Measurements from ENCODE around the gene CFAP91.
"Not testable (repeated sequence)": the region's sequence is repeated elsewhere in the genome, so short reads cannot be mapped to it uniquely, and the experiment has no call there.

The CFAP91 gene

DNA sequence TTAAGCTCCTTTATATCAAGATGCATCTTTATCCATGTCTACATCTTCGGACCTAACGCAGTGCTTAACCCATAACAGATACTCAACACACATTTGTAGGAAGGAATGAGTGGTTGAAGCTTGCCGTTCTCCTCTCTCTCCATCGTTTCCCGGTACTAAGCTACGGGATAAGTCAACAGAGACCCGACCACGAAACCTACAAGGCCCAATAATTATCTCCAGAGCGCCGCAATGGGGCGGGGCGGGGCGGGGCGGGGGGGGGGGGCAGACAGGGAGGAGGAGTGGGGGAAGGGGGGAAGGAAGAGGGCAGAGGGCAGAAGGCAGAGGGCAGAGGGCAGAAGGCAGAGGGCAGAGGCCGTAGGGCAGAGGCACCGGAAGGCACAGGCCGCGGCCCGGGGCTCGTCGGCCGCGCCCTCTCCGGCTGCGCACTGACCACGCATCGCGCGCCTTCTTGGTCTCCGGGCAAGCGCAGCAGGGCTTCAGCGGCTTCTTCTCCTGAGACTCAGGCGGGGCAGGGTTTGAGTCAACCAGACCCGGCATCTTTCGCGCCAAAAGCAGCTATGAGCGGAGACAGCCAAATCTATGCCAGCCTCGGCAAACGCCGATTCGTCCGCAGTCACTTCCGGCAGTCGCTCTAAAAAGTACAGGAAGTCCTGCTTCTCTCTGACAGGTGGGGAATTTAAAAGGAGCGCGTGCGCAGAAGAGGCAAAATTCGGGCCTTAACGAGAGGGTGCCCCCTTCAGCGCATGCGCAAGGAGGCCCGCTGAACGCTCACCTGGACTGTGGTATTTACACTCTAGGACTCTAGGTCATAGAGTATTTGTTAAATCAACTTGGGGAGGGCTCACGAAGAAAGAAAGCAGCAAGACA, 25.8 kb upstream of the CFAP91 start, which contains the start of gene COX17:
Gene COX17 (minus strand): TSS at position 636 of the 870 bp plus-strand sequence. CDS start 96 bp downstream, at position 540.
- H3K4me3 ChIP-seq (ENCODE audit: low read depth, low read length), result peak within 1 kb of the TSS; percentile 82

DNA sequence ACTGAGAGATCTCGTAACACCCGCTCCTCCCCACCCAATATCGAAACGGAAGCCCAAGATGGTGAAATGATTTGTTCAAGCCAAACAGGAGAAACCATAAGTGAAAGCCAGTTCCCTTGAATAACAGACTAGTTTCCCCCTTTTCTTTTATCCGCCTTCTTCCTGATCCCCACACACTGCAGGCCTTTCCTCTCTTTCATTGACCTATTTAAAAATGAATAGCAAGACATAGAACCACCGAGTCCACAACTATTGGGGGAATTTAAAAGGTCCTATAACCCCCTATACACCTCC, 25.2 kb upstream of the CFAP91 start:
- peak overlapping the region; percentile 28 for H3K4me3 ChIP-seq (ENCODE audit: low read depth, low read length)

DNA sequence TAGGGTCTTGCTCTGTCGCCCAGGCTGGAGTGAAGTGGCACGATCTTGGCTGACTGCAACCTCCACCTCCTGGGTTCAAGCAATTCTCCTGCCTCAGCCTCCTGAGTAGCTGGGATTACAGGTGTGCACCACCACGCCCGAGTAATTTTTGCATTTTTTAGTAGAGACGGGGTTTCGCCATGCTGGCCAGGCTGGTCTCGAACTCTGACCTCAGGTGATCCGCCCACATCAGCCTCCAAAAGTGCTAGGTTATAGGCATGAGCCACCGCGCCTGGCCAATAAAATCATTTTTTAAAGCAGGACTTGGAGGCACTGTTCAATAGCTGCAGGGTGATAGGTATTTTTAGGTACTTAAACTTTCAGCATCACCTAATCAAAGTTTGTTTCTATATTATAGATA, 24.6 kb upstream of the CFAP91 start:
- not testable (repeated sequence) for H3K4me3 ChIP-seq (ENCODE audit: low read depth, low read length)

- H3K4me3 ChIP-seq (ENCODE audit: low read depth, low read length), result no peak overlapping the region
These were observed 22.9 kb upstream of the CFAP91 start for GRCh38 chr3:119679874-119680273.

GRCh38 chr3:119681279-119681678, 21.5 kb upstream of the CFAP91 start:
- no peak overlapping the region for H3K4me3 ChIP-seq (ENCODE audit: low read depth, low read length)

DNA sequence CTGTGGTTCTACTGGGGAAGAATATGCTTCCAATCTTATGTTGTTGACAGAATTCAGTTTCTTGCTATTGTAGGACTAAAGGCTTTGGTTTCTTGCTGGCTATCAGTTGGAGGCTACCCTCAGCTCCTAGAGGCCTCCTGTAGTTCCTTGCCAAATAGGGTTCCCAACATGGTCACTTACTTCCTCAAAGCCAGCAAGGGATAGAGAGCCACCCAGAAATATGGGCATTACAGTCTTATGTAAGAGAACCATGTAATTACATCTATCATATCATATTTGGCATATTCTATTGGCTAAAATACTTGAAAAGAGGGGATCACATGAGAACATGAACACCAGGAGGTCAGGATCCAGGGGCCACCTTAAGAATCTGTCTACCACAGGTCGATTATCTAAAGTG, 19.4 kb upstream of the CFAP91 start:
- H3K4me3 ChIP-seq (ENCODE audit: low read depth, low read length), result no peak overlapping the region

DNA sequence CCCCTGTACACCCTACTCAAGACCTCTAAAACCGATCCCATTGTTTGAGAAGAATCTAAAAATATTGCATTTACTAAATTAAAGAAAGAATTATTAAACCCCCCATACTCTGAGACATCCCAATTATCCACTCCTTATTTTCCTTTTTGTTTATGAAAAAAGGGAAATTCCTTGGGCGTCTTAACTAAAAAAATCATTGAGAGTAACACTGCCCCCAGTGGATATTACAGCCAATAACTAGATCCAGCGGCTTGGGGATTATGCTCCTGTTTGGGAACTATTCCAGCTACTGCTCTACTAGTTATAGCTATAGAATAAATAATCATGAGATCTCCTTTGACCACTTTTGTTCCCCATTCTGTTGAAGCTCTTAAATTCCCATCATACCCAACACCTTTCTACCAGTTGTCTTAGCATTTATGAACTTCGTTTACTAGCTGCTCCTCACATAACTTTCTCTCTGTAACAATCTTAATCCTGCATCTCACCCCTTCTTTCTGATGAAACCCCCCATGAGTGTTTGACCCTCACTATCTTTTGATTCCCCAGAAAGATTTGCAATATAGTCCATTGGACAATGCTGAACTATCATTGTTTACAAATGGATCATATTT, 12.7 kb upstream of the CFAP91 start:
- no peak overlapping the region for H3K4me3 ChIP-seq (ENCODE audit: low read depth, low read length)

DNA sequence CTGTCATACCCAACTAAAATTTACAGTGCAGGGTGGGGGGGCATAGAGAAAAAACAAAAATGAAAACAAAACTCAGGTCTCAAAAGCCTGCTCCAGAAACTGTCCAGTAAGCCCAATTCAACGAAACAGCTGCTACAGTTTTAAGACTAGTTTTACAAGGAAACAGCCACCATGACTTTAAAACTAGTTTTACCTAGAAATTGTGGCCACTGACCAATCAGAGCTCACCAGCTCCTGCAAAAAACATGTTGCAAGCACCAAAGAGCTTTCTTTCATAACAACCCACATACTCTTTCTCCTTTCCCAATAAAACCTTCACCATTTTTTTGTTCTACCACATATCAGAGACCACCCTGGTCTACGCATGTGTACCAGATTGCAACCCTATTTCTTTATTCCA, 7.3 kb upstream of the CFAP91 start:
- H3K4me3 ChIP-seq (ENCODE audit: low read depth, low read length), result no peak overlapping the region

- no peak overlapping the region for H3K4me3 ChIP-seq (ENCODE audit: low read depth, low read length)
These were observed 5.4 kb upstream of the CFAP91 start for GRCh38 chr3:119697394-119697793.

DNA sequence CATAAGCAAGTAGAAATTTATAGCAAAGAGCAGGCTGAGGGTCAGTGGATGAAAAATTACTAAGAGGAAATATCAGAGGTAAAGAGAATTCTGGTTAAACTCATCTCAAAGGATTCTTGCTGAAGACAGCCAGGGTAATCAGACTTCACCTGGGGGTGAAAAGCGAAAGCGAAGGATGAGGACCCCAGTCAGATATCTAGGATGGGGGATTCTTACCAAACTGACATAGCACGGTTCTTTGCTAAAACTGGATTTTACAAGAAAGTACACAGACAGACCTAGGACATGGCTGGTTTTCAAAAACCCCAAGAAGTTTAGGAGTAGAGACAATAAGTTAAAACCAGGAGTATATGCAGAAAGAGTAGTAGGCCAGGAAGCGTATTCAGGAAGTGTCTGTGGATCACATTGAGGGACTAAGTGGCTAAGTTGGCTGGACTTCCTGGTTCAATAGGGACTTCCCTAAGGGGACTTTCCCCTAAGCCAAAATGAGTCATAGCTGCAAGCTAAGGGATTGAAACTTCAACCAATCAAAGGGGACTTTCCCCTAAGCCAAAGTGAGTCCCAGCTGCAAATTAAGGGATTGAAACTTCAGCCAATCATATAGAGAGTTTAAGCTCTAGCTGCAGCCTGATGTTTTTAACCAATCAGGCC, 2.4 kb upstream of the CFAP91 start:
- no peak overlapping the region for H3K4me3 ChIP-seq (ENCODE audit: low read depth, low read length)

DNA sequence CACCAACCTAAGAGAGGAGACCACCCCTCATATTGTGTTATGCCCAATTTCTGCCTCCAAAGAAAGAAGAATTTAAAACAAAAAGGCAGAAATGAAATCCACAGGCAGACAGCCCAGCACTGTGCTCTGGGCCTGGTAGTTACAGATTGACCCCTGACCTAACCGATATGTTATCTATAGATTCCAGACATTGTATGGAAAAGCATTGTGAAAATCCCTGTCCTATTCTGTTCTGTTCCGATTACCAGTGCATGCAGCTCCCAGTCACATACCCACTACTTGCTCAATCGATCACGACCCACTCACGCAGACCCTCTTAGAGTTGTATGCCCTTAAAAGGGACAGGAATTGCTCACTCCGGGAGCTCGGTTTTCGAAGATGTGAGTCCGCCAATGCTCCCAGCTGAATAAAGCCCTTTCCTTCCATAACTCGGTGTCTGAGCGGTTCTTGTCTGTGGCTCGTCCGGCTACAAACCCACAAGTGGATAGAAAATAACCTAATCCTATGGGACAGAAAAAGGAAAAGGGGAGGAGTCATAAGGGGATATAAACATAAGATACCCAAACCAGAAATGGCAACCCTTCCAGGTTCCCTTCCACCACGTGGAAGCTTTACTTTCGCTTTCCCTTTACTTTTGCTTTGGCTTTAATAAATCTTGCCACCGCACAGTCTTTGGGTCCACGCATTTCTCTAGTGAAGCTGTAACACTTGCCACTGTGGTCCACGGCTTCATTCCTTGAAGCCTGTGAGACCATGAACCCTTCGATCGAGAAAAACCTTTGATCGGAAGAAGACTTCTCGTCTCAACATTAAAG, 1.7 kb upstream of the CFAP91 start:
- H3K4me3 ChIP-seq (ENCODE audit: low read depth, low read length), result no peak overlapping the region

GRCh38 chr3:119703820-119704531, 1.2 kb downstream of the CFAP91 start:
- H3K4me3 ChIP-seq (ENCODE audit: low read depth, low read length), result no peak overlapping the region

GRCh38 chr3:119715105-119715504, 12.3 kb downstream of the CFAP91 start:
- H3K4me3 ChIP-seq (ENCODE audit: low read depth, low read length), result no peak overlapping the region

- H3K4me3 ChIP-seq (ENCODE audit: low read depth, low read length), result no peak overlapping the region
These were observed 14.2 kb downstream of the CFAP91 start for GRCh38 chr3:119716998-119717397.

- no peak overlapping the region for H3K4me3 ChIP-seq (ENCODE audit: low read depth, low read length)
These were observed 14.7 kb downstream of the CFAP91 start for GRCh38 chr3:119717520-119717919.

GRCh38 chr3:119723022-119723421, 20.2 kb downstream of the CFAP91 start:
- no peak overlapping the region for H3K4me3 ChIP-seq (ENCODE audit: low read depth, low read length)

- no peak overlapping the region for H3K4me3 ChIP-seq (ENCODE audit: low read depth, low read length)
These were observed 24.1 kb downstream of the CFAP91 start for GRCh38 chr3:119726909-119727308.

- no peak overlapping the region for H3K4me3 ChIP-seq (ENCODE audit: low read depth, low read length)
These were observed 27.2 kb downstream of the CFAP91 start for GRCh38 chr3:119729996-119730395.

GRCh38 chr3:119731560-119732343, 28.9 kb downstream of the CFAP91 start:
- H3K4me3 ChIP-seq (ENCODE audit: low read depth, low read length), result no peak overlapping the region

- no peak overlapping the region for H3K4me3 ChIP-seq (ENCODE audit: low read depth, low read length)
These were observed 31.0 kb downstream of the CFAP91 start for GRCh38 chr3:119733812-119734211.

Data from iPS-11a (cell line).